SHP77 (cell line): ENCODE measurements around the gene TEX22.

Experiments
- DNase-seq, 2 experiments: peaks; one replicate each; lab custom pipeline; 2025; lab: John Stamatoyannopoulos, UW

TEX22 gene

DNA sequence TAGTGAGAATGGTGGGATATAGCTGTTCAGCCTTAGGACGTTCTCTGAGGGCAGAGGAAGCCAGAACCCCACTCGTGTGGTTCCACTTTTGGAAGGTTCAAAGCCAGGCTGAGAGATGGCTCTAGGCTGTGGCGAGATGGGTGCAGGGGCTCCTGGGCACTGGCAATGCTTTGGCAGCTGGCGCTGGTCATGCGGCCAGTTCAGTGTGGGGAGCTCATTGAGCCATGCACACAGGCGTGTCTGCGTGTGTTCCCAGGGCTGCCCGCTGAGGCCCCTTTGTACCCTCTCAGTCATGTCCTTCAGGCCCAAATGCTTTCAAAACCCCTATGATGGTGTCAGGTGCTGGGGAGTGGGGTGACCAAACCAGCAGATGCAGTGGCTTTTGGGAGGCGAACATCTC is 1.7 kb downstream of the TEX22 start:
- no peak for DNase-seq

DNA sequence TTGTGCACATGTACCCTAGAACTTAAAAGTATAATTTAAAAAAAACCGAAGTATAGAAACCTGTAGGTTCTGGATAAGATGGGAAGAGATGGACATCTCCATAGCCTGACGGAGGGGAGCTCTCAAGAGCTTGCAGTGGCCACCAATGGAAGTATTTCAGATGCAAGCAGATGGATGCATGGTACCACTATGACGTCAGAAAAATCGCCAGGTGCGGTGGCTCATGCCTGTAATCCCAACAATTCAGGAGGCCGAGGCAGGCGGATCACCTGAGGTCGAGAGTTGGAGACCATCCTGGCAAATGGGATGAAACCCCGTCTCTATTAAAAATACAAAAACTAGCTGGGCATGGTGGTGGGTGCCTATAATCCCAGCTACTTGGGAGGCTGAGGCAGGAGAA is 3.4 kb downstream of the TEX22 start:
- no peak for DNase-seq

DNA sequence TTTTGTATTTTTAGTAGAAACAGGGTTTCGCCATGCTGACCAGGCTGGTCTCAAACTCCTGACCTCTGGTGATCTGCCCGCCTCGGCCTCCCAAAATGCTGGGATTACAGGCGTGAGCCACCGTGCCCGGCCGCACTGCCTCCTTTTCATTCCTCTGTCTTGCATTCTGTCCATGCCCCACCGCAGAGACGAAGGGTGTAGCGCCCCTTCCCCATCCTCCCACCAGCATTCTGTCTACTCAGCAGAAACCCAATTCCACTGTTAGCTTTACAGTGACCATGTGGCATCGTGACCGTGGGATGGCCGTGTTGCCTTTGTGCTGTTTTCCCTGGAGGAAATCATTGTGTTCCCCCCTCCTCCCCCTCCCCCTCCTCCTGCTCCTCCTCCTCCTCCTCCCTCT is 10.3 kb downstream of the TEX22 start:
- no peak for DNase-seq

DNA sequence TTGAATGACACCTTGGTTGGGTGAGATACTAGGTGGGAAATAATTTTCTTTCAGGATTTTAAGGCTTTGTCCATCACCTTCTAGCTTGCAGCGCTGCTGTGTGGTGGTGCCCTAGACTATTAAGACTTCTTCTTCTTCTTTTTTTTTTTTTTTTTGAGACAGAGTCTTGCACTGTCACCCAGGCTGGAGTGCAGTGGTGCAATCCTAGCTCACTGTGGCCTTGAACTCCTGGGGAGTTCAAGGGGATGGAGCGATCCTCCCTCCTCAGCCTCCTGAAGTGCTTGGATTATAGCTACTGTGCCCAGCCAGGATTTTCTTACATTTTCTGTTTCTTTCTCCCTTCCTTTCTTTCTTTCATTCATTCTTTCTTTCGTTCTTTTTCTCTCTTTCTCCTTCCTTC is 11.0 kb downstream of the TEX22 start:
- no peak for DNase-seq

DNA sequence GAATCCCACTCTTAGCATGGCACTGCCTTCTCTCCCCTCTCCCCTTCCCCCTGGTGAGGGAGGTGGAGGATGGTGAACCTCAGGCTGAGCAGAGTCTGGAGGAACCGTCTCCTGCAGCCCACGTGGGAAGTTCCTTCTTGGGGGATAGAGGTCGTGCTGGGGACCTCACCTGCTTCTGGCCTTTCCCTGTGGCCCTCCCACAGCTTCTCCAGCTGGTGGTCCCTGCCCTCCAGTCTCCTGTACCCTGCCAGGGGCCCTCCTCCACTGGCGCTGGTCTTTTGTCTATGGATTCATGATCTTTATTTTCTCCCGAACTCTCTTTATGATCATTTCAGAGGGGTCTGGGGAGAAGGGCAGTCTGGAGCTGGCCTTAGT is 12.3 kb downstream of the TEX22 start:
- DNase-seq, result no peak

DNA sequence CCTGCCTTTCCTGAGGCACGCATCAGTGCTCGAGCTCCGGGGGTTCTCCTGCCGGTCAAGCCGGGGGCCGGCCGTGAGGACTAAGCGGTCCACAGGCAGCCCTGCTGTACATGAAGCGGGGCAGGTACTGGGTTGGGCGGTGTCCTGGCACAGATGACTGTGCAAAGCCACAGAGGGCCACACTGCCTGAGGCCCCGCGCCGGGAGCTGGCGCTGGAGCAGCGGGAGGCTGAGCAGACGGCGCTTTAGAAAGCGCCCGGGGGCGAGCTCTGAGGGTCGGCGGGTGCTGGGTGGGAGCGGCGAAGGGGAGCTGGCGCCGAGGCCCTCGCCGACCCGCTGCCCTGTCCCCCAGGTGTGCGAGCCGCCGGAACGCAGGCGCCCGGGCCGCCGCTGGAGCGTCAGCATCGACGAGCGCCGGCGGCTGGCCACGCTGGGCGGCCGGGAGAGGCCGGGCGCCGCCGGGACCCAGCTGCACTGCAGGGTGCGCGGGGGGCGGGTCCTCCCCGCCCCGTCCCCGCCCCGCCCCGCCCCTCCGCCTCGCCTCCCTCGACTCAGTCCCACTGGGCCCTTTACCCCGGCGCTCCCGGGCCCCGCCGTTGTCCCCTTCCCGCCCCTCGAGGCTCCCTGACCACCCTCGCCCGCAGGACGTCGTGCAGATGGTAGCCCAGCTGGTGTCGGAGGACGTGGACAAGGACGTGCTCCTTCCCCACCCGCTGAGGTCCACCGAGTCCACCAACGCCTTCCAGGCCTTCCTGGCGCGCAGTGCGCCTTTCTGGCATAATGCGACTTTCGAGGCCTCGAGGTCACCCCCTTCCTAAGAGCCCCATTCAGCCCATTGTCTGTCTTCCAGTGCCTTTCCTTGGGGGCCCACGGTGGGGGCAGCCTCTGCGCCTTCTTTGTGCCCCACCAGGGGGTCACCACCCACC is 12.9 kb downstream of the TEX22 start:
- DNase-seq, result peak; percentile 14 to 32

DNA sequence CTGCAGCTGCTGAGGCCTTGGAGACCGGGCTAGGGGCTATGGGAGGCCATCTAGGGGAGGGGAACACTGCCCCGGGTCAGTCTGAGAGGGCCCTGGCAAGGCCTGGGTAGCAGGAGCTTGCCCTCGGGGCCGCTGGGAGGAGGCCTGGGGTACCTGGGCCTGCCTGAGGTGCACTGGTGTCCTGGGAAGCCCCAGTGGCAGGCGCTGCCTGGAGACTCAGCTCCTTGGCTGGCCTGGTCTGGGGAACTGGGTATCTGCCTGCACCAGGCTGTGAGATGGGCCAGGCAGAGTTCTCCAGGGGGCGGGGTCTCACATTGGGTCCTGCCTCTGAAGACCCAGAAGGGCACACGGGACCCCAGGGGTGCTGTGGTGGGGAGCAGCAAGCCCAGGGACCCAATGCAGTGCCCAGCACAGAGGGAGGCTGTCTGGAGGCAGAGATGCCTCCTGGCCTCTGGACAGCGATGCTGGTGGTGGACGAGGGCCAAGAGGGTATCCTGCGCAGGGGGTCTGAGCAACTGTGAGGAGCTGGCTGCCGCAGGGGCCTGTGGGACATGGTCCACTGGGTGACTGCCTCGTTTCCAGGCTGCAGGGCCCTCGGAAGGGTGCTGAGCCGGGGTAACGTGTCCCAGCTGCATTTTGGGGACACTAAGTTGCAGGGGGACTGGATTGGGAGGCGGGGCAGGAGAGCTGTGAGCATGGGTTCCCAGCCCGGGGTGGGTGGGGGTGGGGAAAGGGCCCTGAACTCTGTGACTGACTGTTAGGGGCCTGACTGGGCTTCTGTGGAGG is 13.8 kb downstream of the TEX22 start:
- DNase-seq, result no peak

DNA sequence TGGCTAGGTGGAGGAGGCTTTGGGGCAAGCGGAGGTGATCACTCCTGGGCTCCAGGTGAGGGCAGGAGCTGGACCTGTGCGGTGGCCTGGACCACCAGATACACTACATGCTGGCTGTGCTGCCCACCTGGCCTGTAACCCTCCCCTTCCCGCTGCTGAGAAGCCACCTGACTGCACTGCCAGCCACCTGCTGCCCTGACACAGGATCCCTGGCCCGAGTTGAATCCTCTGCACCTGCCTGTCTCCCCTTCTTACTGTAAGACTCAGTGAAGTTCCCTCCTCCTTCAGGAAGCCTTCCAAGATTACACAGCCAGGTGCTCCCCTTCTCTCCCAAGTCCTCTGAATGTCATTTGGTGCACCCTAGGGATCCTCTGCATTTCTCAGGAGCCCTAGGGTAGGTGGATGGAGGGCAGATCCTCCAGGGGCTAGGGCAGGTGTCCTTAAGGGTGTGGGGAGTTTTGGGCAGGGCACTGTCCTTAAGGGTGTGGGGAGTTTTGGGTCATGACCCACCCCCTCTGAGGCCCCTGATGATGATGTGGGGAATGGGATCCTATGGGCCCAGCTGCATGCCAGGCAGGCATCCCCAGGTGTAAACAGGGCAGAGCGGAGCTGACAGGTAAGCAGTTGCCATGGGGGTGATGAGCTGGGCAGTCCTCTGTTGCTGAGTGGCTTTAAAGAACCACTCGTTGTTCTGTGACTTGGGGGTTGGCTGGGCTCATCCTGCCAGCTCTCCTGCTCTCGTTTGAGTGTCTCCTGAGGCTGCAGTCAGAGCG is 14.6 kb downstream of the TEX22 start:
- DNase-seq, result peak; percentile 5 to 11

DNA sequence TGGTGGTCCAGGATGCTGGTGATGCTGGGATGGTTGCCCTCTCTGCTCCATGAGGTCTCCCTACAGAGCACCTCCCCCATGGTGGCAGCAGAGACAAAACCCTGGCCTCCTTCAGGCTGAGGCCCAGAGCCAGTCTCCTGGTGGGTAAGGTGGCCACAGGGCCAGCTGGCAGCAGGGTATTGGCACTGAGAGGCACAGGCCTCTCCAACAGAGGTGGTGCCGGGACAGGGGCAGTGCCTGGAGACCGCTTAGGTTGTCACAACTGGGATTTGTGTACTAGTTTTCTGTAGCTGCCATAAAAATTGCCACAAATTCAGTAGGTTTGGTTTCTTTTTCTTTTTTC is 15.2 kb downstream of the TEX22 start:
- no peak for DNase-seq

DNA sequence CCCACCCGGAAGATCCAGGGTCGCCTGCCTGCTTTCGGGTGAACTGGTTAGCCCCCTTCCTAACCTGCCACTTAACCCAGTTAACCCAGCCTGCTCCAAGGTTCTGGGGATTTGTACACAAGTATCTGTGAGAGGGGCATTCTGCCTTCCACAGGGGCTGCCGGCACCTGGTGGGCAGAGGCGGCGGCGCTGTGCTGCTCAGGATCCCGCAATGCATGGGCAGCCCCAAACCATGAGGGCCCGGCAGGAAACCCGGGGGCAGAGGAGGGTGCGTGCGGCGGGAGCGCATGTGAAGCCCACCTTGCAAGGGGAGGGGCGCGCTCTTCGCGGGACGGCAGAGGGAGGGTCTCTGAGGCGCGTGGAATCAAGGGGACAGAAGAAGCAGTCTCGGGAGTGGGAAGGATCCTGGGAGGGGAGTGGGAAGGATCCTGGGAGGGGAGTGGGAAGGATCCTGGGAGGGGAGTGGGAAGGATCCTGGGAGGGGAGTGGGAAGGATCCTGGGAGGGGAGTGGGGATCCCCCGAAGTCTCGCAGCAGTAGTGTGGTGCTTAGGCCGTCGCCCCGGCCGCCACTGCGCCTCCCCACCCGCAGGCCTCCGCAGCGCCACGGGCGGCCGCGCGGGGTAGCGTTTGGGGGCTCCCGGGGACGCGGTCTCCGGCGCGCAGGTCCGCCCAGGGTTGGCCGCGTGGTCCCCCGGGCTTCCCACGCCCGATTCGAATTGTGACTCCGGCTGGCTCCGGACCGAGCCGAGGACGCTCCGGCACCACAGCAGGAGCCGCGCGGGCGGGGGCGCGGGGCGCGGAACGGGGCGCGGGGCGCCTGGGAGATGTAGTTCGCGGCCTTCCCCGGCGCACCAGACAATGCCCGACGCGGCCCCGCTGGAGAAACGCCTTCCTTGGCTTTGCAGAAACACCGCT is 16.4 kb downstream of the TEX22 start:
- peak; percentile 7 to 25 for DNase-seq

DNA sequence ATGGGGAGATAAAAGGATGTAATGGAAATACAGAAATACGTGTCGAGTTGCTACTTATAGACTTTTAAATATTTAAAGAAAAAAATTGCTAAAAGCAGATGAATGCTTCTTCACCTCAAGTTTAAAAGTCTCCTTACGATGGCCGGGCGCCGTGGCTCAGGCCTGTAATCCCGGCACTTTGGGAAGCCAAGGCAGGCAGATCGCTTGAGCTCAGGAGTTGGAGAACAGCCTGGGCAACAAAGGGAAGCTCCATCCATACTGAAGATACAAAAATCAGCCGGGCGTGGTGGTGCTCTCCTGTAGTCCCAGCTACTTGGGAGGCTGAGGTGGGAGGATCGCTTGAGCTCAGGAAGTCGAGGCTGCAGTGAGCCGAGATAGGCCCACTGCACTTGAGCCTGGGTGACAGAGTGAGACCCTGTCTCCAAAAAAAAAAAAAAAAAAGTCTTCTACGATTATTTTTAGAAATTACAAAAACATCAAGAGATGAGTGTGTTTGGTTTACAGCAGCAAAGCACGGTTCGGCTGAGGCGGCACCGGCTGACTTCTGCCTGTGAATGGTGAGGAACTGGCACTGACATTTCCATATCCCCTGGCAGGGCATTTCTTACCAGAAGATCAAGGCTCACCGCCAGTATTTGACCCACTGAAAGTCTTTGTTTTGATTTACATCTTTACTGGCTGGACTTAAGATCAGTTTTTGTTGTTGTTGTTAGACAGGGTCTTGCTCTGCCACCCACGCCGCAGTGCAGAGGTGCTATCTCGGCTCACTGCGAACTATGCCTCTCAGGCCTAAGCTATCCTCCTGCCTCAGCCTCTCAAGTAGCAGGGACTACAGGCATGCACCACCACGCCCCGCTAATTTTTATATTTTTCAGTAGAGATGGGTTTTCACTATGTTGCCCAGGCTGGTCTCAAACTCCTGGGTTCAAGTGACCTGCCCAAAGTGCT is 17.4 kb downstream of the TEX22 start:
- DNase-seq, result no peak

DNA sequence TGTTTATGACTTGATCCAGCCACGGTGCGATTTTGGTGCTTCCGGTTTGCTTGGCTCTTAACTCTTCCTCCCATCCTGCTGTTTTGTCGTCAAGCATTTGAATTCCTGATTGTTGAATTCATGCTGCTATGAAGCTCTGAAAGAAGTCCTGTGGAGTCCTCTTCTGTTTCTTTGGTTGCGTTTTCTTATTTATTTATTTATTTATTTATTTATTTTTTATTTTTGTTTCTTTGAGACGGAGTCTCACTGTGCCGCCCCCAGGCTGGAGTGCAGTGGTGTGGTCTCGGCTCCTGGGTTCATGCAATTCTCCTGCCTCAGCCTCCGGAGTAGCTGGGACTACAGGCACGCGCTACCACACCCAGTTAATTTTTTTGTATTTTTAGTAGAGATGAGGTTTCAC is 18.3 kb downstream of the TEX22 start:
- DNase-seq, result no peak

DNA sequence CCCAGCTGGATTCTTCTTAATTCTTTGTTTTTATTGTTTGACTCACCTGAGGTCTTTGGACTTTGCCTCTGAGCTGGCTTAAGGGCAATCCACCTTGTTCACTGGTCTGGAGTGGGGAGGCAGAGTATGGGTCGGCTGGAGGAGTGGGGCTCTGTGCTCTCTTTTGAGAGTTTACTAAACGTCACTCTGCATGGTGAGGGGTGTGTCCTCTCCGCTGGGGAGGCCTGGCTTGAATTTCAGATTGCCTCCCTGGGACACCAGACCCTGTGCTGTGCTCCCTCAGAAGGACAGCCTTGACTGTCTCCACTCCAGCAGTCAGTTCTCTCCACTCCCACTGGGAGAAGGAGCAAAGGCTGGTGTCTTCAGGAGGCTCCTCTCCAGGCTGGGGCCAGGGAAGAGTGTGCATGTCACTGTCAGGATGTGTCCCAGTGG is 19.4 kb downstream of the TEX22 start:
- DNase-seq, result no peak

DNA sequence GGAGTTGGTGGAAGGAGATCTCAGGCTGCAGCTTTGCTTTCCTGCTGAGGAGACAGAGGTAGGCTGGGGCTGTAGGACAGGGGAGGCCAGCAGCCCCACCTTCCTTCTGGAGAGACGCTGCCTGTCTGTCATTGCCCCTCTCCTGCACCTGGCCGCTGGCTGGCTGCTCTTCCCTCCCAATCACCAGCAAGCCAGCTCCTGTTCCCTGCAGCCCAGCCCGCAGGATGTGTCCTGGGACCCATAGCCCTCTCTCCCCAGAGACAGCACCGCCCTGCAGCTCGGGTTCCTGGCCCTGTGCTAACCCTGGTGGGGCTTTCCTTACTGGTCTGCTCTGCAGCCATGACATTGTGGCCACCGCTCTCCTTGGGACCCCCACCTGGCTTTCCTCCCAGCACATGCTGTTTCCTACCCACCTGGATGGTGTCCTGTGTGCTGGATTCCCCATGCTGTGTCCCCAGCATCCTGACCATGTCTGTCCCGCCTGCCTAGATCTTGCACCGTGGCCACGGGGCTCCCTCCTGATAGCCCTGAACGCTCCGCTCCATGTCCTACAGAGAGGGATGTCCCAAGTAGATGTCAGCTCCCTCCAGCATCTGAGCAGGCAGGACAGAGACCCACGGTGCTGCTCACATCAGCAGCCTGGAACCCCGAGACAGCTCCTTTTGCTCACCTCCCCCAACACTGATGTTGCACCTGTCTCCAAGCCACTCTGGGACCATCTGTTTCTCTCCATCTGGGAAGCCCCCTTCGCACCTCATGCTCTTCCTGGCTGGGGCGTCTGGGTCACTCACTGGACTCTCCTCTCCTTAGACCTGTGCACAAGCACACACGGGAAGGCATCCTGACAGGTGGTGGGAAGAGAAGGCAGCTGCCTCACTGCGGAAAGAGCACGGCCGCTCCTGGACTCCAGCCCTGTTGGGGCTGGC is 20.2 kb downstream of the TEX22 start:
- DNase-seq, result peak in 1 of 2 experiments; percentile 10

DNA sequence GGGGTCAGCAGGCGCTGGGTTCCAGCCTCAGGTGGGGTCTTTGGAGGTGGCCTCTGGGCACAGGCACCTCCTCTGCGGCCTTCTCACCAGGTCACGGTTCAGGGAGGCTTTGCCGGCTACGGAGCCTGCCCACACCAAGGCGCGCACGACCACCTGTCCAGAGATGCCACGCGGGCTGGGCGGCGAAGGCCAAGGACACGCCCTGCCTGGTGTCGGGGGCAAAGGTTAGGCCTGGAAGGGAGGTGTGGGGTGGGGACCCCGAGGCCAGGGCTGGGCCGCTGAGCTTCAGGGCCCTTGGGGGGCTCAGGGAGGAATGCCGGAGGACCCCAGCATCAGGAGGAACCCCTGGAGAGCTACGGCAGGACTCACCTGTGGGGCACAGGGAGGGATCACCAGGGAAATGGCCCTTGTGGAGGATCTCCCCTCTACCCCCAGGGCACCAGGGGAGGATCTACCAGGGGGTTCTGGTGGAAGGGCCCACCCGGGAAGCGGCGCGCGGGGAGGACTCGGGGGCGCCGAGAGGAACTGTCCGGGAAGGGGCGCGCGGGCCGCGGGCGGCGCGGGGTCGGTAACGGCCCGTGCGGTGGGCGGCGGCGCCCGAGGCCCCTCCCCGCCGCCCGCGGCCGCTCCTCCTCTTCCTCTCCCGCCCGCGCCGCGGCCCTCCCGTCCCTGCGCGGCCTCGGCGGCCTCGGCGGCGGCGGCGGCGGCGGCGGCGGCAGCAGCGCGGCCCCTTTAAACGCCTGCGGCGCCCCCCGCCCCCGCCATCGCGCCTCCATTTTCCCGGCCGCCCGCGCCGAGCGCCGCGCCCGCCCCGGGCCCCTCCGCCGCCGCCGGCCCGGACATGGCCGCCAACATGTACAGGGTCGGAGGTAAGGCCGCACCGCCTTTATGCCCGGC is 21.1 kb downstream of the TEX22 start, which contains the start of gene MTA1:
Gene MTA1 (plus strand): TSS at position 633 of the 897 bp plus-strand sequence. CDS start 209 bp downstream, at position 842.
- DNase-seq, result peak in 1 of 2 experiments; percentile 12

DNA sequence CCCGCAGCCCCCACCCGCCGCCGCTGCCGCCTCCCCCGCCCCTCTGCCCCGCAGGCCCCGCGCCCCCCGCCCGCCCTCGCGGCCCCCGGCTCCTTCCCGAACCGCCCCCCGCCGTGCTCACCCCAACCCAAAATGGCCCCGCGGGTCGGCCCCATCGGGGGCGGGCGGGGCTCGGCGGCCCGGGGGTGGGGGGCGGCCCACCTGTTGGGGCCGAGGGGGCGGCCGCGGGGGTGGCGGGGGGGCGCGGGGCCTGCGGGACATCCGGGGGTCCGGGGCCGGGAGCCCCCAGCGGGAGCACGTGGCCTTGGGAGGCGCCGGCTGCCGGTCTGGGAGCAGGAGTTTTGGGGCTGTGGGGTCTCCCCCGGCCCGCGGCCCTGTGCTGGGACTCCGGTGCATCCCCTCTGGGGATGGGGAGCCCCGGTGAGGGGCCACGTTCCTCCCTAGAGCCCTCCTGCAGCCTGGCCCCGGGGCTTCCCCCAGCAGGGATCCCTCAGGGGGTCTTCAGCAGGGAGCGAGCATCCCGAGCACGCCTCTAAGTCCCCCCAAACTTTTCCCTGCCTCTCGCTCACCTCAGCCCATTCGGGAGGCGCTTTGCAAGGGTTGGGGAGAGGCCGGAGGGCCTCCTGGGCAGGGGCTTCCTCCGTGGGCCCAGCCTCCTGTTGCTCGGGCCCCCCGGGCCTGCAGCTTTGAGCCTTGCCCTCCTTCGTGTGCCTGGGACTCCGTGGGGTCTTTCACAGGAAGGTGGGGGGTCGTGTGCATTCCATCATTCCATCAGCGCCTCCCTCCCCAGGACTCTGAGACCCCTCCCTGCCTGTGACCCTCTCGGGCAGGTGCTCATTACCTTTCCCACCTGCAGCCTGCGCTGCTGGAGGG is 22.0 kb downstream of the TEX22 start:
- DNase-seq, result no peak
